Measurements from ENCODE around the gene OSBPL10. TPM values are rescaled to one million over a fixed set of nuclear protein-coding genes. Genes with fewer than 3 reads are reported as not detected.

The OSBPL10 gene
- total and polyA plus RNA-seq, 2 experiments from 2014 or later, result 2.2 to 7.7 TPM

DNA sequence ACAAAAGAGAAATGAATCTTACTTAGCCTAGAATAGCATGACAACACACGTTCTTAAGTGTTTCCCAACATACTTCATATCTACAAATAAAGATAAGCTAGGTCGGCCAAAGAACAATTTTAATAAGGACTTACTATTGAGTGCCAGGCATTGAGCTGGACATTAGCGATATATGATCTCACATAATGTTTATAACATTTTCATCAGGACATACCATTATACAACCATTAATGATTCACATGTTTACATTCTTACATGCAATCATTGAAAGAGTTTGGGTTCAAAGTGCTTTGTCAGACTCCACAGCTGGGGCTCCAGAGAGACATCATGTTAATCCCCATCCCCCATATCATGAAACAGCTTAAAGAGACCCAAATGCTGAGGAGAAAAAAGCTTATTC lies 259.4 kb downstream of the OSBPL10 start:
- no peak overlapping the region for H3K27ac ChIP-seq
- no peaks in the 10 kb centered on the region for H3K27me3 ChIP-seq
- H3K4me3 ChIP-seq, result no peak overlapping the region
- H3K36me3 ChIP-seq, result no peaks in the 10 kb centered on the region
- DNase-seq (ENCODE audit: low read depth in 1 of 2, low spot score in 1 of 2), result no peak
- TF ChIP-seq, protein P1, sequence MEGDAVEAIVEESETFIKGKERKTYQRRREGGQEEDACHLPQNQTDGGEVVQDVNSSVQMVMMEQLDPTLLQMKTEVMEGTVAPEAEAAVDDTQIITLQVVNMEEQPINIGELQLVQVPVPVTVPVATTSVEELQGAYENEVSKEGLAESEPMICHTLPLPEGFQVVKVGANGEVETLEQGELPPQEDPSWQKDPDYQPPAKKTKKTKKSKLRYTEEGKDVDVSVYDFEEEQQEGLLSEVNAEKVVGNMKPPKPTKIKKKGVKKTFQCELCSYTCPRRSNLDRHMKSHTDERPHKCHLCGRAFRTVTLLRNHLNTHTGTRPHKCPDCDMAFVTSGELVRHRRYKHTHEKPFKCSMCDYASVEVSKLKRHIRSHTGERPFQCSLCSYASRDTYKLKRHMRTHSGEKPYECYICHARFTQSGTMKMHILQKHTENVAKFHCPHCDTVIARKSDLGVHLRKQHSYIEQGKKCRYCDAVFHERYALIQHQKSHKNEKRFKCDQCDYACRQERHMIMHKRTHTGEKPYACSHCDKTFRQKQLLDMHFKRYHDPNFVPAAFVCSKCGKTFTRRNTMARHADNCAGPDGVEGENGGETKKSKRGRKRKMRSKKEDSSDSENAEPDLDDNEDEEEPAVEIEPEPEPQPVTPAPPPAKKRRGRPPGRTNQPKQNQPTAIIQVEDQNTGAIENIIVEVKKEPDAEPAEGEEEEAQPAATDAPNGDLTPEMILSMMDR (IDR thresholded peaks at IDR 0.05; ENCODE audit: low read depth, low read length), result no peak
- H3K4me1 ChIP-seq (ENCODE audit: low read depth), result peaks cover 3% of the 10 kb centered on the region
- H3K9me3 ChIP-seq (ENCODE audit: low read depth), result no peaks in the 10 kb centered on the region

DNA sequence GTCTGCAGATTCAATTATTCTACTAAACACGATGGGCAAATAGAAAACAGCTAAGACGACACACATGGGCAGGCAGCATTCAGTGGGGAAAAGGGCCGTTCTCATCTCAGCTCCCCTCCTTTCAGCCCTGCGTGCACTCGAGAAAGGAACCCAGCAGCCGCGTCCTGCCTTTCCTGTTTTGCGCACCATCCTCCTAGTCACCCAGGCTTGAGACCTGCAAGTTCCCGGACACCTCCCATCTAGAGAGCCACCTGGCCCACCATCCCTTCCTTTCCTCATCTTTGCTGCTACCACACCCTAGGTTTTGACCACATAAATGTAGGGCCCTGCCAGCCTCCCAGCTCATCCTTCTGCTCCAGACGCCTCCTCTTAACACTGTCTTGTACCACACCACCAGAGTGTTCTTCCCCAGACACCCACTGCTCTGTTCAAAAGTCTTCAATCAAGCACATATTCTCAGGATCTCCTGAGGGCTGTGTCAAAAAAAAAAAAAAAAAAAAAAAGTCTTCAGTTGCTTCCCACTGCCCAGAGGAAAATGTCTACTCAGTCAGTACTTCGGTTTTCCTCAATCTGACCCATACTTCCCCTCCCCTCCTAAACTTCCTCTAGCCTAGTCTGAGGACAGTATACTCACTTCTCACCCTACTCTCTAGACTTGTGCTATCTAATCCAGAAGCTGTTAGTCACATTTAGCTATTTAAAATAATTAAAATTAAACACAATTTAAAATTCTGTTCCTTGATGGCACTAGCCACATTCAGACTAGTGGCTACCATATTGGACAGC lies 266.4 kb downstream of the OSBPL10 start:
- Histone ChIP-seq H3K4me1 (ENCODE audit: low read depth) (no peaks in the 10 kb centered on the region), H3K4me3 (no peak overlapping the region), H3K9me3 (ENCODE audit: low read depth) (no peaks in the 10 kb centered on the region), H3K27me3 (no peaks in the 10 kb centered on the region), H3K36me3 (no peaks in the 10 kb centered on the region), H3K27ac (no peak overlapping the region)
- DNase-seq (ENCODE audit: low read depth in 1 of 2, low spot score in 1 of 2), result no peak
- TF ChIP-seq, protein P1 (IDR thresholded peaks at IDR 0.05; ENCODE audit: low read depth, low read length), result no peak

DNA sequence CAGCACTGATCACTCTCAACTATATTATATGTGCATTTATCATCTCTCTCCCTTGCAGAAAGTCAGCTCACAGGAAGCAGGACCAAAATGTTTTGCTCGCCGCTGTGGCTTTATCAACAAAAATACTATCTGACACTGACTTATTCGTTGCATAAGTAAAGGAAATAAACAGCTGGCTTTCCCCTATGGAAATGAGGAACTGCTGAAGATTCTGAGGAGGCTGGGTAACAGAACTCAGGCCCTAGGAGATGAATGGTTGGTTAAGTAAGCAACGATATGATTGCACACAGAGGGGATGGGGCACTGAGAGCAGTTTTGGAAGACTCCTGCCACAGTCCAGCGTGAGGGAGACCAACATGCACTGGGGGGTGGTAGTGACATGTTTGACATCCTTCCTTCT lies 267.2 kb downstream of the OSBPL10 start:
- no peaks in the 10 kb centered on the region for H3K9me3 ChIP-seq (ENCODE audit: low read depth)
- TF ChIP-seq, protein P1 (IDR thresholded peaks at IDR 0.05; ENCODE audit: low read depth, low read length), result no peak
- no peak overlapping the region for H3K27ac ChIP-seq
- H3K4me3 ChIP-seq, result no peak overlapping the region
- no peak for DNase-seq (ENCODE audit: low read depth in 1 of 2, low spot score in 1 of 2)
- no peaks in the 10 kb centered on the region for H3K4me1 ChIP-seq (ENCODE audit: low read depth)
- no peaks in the 10 kb centered on the region for H3K36me3 ChIP-seq
- no peaks in the 10 kb centered on the region for H3K27me3 ChIP-seq

DNA sequence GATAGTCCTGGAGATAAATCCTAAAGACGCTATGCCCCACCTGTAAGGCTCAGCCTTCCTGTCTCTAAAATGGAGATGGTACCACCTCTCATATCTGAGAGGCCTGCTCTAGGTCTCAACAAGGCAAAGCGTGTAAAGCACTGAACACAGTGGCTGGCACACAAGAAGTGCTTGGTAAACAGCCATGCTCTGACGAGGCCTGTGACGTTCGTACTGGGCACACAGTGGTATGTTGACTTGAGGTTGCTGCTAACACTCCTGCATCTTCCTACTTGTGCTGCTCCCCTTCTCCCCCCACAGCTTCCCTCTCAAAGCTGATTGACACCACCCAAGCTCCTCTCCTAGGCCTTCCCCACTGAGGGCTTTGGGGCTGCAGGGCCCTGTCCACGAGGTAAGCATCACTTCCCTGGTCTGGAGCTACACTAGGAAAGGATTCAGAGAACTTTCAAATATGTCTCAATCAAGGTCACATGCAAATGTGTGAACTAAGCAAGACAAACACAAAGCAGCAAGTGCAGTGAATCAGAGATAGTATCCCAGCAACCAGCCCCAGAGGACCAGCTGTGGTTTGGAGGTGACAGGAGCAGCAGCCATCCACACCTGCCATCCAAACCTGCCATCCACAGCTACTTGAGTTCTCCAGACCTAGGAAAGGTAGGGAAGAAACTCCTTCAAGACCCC lies 270.8 kb downstream of the OSBPL10 start:
- no peak overlapping the region for H3K27ac ChIP-seq
- TF ChIP-seq, protein P1 (IDR thresholded peaks at IDR 0.05; ENCODE audit: low read depth, low read length), result no peak
- H3K4me1 ChIP-seq (ENCODE audit: low read depth), result no peaks in the 10 kb centered on the region
- no peak overlapping the region for H3K4me3 ChIP-seq
- no peak for DNase-seq (ENCODE audit: low read depth in 1 of 2, low spot score in 1 of 2)
- no peaks in the 10 kb centered on the region for H3K9me3 ChIP-seq (ENCODE audit: low read depth)
- no peaks in the 10 kb centered on the region for H3K27me3 ChIP-seq
- H3K36me3 ChIP-seq, result no peaks in the 10 kb centered on the region

DNA sequence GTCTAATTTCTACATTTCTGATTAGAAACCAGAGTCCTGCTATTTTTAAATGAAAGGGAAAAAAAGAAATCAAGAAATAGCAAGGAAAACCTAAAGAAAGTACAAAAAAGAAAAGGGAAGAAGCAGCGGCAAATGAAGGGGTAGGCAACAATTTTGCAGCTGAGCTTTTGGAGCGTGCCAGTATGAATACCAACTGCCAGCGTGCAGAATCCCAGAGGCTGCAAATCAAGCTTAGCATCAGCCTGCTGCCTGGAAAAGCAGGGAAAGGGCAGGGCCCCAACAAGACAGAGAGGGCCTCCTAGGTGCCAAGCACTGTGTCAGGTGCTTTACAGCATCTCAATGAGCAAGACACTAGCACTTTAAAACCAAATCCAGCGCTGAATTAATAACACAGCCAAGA lies 271.5 kb downstream of the OSBPL10 start:
- no peaks in the 10 kb centered on the region for H3K9me3 ChIP-seq (ENCODE audit: low read depth)
- H3K4me1 ChIP-seq (ENCODE audit: low read depth), result no peaks in the 10 kb centered on the region
- no peak overlapping the region for H3K27ac ChIP-seq
- no peak overlapping the region for H3K4me3 ChIP-seq
- no peaks in the 10 kb centered on the region for H3K27me3 ChIP-seq
- DNase-seq (ENCODE audit: low read depth in 1 of 2, low spot score in 1 of 2), result no peak
- TF ChIP-seq, protein P1 (IDR thresholded peaks at IDR 0.05; ENCODE audit: low read depth, low read length), result no peak
- H3K36me3 ChIP-seq, result no peaks in the 10 kb centered on the region

Measured in cardiac muscle cell (in vitro differentiated cells and primary cell).